RWPE1 (cell line): Measurements from ENCODE around the gene ELK3.

Experiments
- CTCF ChIA-PET: fragments of 350-600 bp; sonication (Branson Sonifier 250); formaldehyde crosslinking; extraction: SDS; loops from one replicate; lab custom pipeline; 2021; lab: Yijun Ruan, JAX
- POLR2A ChIA-PET: fragments of 400-600 bp; formaldehyde crosslinking; extraction: SDS; loops from one replicate; lab custom pipeline; 2020; ENCODE audit warnings: antibody characterized with exemption; ENCODE audit not compliant: low non-redundant PET; lab: Yijun Ruan, JAX
- DNase-seq: peaks from one replicate; pipeline ENCODE4 v3.0.0; 2012; ENCODE audit warnings: low spot score
- H3K27ac ChIP-seq: fragments of 450-650 bp; 2 replicates; pipeline ENCODE4 v1.5.1; 2017
- CTCF ChIP-seq: fragments of 450-650 bp; conservative IDR thresholded peaks from 2 replicates; pipeline ENCODE4 v1.5.1; 2017; ENCODE audit warnings: low read depth, mild to moderate bottlenecking

ELK3 gene

GRCh38 chr12:96261557-96261956 lies 67.4 kb downstream of the ELK3 start:
- DNase-seq: peak; percentile 12
- no peak for TF ChIP-seq CTCF
- ChIA-PET CTCF (no interaction called here), POLR2A (no interaction called here)
- H3K27ac ChIP-seq: no peak overlapping the region

GRCh38 chr12:96263449-96263902 lies 69.3 kb downstream of the ELK3 start:
- no peak for TF ChIP-seq CTCF
- ChIA-PET POLR2A (no interaction called here), CTCF (interaction anchor here (0.6 kb wide), 1 partner anchor 48 kb away, joined by 3 read pairs; no protein-coding TSS in a partner anchor)
- no peak for DNase-seq
- H3K27ac ChIP-seq: peak overlapping the region; percentile 24

- CTCF ChIA-PET: no interaction called here
- H3K27ac ChIP-seq: no peak overlapping the region
- TF ChIP-seq CTCF: no peak
- POLR2A ChIA-PET: no interaction called here
- DNase-seq: no peak
These were observed 71.2 kb downstream of the ELK3 start for GRCh38 chr12:96265400-96265799.

- ChIA-PET POLR2A (no interaction called here), CTCF (no interaction called here)
- H3K27ac ChIP-seq: no peak overlapping the region
These were observed 71.7 kb downstream of the ELK3 start for GRCh38 chr12:96265836-96266235.

GRCh38 chr12:96266238-96266637 lies 72.1 kb downstream of the ELK3 start:
- ChIA-PET CTCF (no interaction called here), POLR2A (no interaction called here)
- H3K27ac ChIP-seq: no peak overlapping the region
- no peak for DNase-seq
- no peak for TF ChIP-seq CTCF

More at GRCh38 chr12:96265836-96266235, 71.7 kb downstream of the ELK3 start:
- DNase-seq: no peak
- no peak for TF ChIP-seq CTCF

GRCh38 chr12:96271469-96272199 lies 77.5 kb downstream of the ELK3 start:
- POLR2A ChIA-PET: no interaction called here
- no peak for DNase-seq
- no peak overlapping the region for H3K27ac ChIP-seq
- CTCF ChIA-PET: interaction anchor here (0.9 kb wide), 1 partner anchor 10 kb away, joined by 5 read pairs; no protein-coding TSS in a partner anchor
- TF ChIP-seq CTCF: no peak
